ENCODE data around the gene WNK1. TPM values are rescaled to one million over a fixed set of nuclear protein-coding genes. Genes with fewer than 3 reads are reported as not detected.

WNK1 gene
- total RNA-seq, 4 donors from 2014 or later, result 109 to 245 (median 135) TPM

- Histone ChIP-seq H3K27me3 (no peaks in the 10 kb centered on the region), H3K9me3 (no peaks in the 10 kb centered on the region), H3K4me1 (no peaks in the 10 kb centered on the region), H3K27ac (no peak overlapping the region), H3K4me3 (no peak overlapping the region), H3K36me3 (no peaks in the 10 kb centered on the region)
- no peak for ATAC-seq
- TF ChIP-seq CTCF (IDR thresholded peaks at IDR 0.05) (no peak), POLR2AphosphoS5 (IDR thresholded peaks at IDR 0.05) (no peak), EP300 (IDR thresholded peaks at IDR 0.05) (no peak), POLR2A (IDR thresholded peaks at IDR 0.05) (no peak)
- whole genome bisulfite sequencing, 2 donors (ENCODE audit: low coverage in 1 of 2), result 77 to 86% methylated on average over 4 to 6 of the region's 6 CpGs
Observed at GRCh38 chr12:740921-741320, 11.5 kb upstream of the WNK1 start.

GRCh38 chr12:749751-750270 is 2.6 kb upstream of the WNK1 start:
- H3K27me3 ChIP-seq, result no peaks in the 10 kb centered on the region
- peak overlapping the region in 2 of 4 donors; percentile 97 to 99 for H3K27ac ChIP-seq
- peaks cover 0 to 18% (median 3%) of the 10 kb centered on the region in 3 donors for H3K4me1 ChIP-seq
- ATAC-seq, result no peak
- 75 to 90% methylated on average over 1 of the region's 1 CpG for WGBS, 2 donors (ENCODE audit: low coverage in 1 of 2)
- no peak for TF ChIP-seq POLR2A (IDR thresholded peaks at IDR 0.05)
- TF ChIP-seq CTCF (IDR thresholded peaks at IDR 0.05), result no peak
- no peak for TF ChIP-seq POLR2AphosphoS5 (IDR thresholded peaks at IDR 0.05)
- TF ChIP-seq EP300 (IDR thresholded peaks at IDR 0.05), result no peak
- H3K36me3 ChIP-seq, result no peaks in the 10 kb centered on the region
- H3K9me3 ChIP-seq, result no peaks in the 10 kb centered on the region
- no peak overlapping the region for H3K4me3 ChIP-seq

- Histone ChIP-seq H3K4me1 (peaks cover 0 to 21% (median 5%) of the 10 kb centered on the region in 3 donors), H3K27me3 (no peaks in the 10 kb centered on the region), H3K9me3 (no peaks in the 10 kb centered on the region), H3K27ac (peak overlapping the region in 3 of 4 donors; percentile 96 to 99 (median 97)), H3K4me3 (peak overlapping the region; percentile 10 to 92), H3K36me3 (no peaks in the 10 kb centered on the region)
- WGBS, 2 donors (ENCODE audit: low coverage in 1 of 2), result 0 to 5% methylated on average over 6 to 7 of the region's 7 CpGs
- TF ChIP-seq POLR2A (IDR thresholded peaks at IDR 0.05) (no peak), POLR2AphosphoS5 (IDR thresholded peaks at IDR 0.05) (no peak), EP300 (IDR thresholded peaks at IDR 0.05) (no peak), CTCF (IDR thresholded peaks at IDR 0.05) (no peak)
- ATAC-seq, result no peak
Observed at GRCh38 chr12:750366-751191, 1.8 kb upstream of the WNK1 start.

- 1% methylated on average over 26 to 29 of the region's 42 CpGs for WGBS, 2 donors (ENCODE audit: low coverage in 1 of 2)
- no peaks in the 10 kb centered on the region for H3K36me3 ChIP-seq
- peak overlapping the region; percentile 31 to 92 for H3K4me3 ChIP-seq
- H3K4me1 ChIP-seq, result peaks cover 0 to 29% (median 10%) of the 10 kb centered on the region in 3 donors
- H3K27ac ChIP-seq, result peak overlapping the region; percentile 60 to 99 (median 96)
- no peaks in the 10 kb centered on the region for H3K9me3 ChIP-seq
- TF ChIP-seq CTCF (IDR thresholded peaks at IDR 0.05) (peak; percentile 32 to 82 (median 80)), POLR2AphosphoS5 (IDR thresholded peaks at IDR 0.05) (peak; percentile 85), POLR2A (IDR thresholded peaks at IDR 0.05) (peak; percentile 12 to 37), EP300 (IDR thresholded peaks at IDR 0.05) (no peak)
- ATAC-seq, result peak; percentile 71
- no peaks in the 10 kb centered on the region for H3K27me3 ChIP-seq
Observed at GRCh38 chr12:751192-751998, 984 bp upstream of the WNK1 start.
